Measurements from ENCODE around the gene PLXNB1. TPM values are rescaled to one million over a fixed set of nuclear protein-coding genes. Genes with fewer than 3 reads are reported as not detected.

PLXNB1 gene
- polyA plus RNA-seq, 2 of the 4 experiments (the other 2 are of a cell fraction), result 10.0 to 20.9 TPM

DNA sequence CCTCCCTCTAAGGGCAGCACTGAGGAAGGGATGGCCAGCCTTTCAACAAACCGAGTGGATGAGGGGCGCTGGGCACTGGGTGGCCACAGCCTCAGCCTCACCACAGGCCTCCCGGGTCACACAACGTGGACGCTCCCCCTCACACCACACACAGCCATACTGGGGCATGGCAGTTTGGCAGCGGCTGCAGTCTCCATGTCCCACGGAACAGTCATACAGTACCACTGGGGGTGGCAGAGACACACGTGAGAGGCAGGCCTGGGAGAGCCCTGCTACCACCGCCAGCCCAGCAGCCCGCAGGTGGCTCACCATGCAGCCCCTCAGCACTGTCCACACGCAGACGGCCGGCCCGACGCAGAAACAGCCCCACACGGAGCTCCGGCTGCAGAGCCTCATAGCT is 11.7 kb downstream of the PLXNB1 start:
- Histone ChIP-seq H3K9me3 (no peaks in the 10 kb centered on the region), H3K27ac (no peak overlapping the region), H3K4me2 (no peak overlapping the region), H3K4me1 (no peaks in the 10 kb centered on the region), H3K4me3 (no peak overlapping the region)
- DNase-seq (ENCODE audit: low read depth in 1 of 2, low spot score in 1 of 2) (no peak), FAIRE-seq (no peak), ATAC-seq (no peak)
- CTCF ChIA-PET, result interaction anchor here (31.5 kb wide), 1 partner anchor 13 kb away, joined by 488 read pairs; the partner anchor contains the start of gene PLXNB1
- WGBS (ENCODE audit: missing lambda C conversion rate), result 79% methylated on average over 8 of the region's 17 CpGs
- POLR2A ChIA-PET, result no interaction called here
- TF ChIP-seq GATA3 (IDR thresholded peaks at IDR 0.05; ENCODE audit: borderline replicate concordance) (no peak), FOXS1 (CRISPR knock-in tag; IDR thresholded peaks at IDR 0.05) (no peak), CHD2 (IDR thresholded peaks at IDR 0.05; ENCODE audit: low read length, partially characterized antibody) (no peak), TFCP2L1 (CRISPR knock-in tag; IDR thresholded peaks at IDR 0.05) (no peak), EHMT2 (IDR thresholded peaks at IDR 0.05; ENCODE audit: low read depth) (no peak), FOSL2 (IDR thresholded peaks at IDR 0.05) (no peak), FOSL2 (CRISPR knock-in tag; IDR thresholded peaks at IDR 0.05) (no peak), HEYL (CRISPR knock-in tag; IDR thresholded peaks at IDR 0.05) (no peak), HOXB5 (CRISPR knock-in tag; IDR thresholded peaks at IDR 0.05) (no peak), TP53 (CRISPR knock-in tag; IDR thresholded peaks at IDR 0.05) (no peak), RFX5 (IDR thresholded peaks at IDR 0.05) (no peak)
- TF ChIP-seq, protein P1, sequence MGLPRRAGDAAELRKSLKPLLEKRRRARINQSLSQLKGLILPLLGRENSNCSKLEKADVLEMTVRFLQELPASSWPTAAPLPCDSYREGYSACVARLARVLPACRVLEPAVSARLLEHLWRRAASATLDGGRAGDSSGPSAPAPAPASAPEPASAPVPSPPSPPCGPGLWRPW (IDR thresholded peaks at IDR 0.05), result no peak
- TF ChIP-seq, protein P2, sequence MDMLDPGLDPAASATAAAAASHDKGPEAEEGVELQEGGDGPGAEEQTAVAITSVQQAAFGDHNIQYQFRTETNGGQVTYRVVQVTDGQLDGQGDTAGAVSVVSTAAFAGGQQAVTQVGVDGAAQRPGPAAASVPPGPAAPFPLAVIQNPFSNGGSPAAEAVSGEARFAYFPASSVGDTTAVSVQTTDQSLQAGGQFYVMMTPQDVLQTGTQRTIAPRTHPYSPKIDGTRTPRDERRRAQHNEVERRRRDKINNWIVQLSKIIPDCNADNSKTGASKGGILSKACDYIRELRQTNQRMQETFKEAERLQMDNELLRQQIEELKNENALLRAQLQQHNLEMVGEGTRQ (IDR thresholded peaks at IDR 0.05), result no peak
- TF ChIP-seq, protein P3, sequence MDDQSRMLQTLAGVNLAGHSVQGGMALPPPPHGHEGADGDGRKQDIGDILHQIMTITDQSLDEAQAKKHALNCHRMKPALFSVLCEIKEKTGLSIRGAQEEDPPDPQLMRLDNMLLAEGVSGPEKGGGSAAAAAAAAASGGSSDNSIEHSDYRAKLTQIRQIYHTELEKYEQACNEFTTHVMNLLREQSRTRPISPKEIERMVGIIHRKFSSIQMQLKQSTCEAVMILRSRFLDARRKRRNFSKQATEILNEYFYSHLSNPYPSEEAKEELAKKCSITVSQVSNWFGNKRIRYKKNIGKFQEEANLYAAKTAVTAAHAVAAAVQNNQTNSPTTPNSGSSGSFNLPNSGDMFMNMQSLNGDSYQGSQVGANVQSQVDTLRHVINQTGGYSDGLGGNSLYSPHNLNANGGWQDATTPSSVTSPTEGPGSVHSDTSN (IDR thresholded peaks at IDR 0.05), result no peak

DNA sequence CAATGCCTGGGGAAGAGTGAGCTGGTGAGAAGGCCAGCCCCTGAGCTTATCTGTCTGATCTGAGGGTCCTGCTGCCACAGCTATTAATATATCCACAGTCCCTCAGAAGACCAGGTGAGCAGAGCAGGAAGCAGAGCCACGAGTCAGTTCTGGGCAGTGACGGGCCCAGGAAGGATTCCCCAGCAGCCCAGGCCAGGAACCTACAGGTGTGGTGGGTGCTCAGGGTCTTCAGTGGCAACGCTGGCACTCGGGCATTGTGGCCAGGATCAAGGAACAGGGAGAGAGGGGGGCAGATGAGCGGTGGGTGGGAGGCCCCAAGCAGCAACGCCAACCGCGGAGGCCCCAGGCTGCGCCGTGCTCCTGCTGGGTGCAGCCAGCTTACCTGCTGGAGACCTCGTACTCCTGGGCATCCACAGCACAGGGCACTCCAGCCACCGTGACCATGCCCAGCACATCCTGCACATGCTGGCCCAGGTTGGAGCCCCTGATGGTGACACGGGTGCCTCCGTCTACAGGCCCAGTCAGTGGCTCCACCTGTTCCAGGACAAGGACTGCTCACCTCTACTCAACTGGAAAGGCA is 12.3 kb downstream of the PLXNB1 start:
- H3K4me1 ChIP-seq, result no peaks in the 10 kb centered on the region
- POLR2A ChIA-PET, result no interaction called here
- FAIRE-seq (no peak), ATAC-seq (no peak), DNase-seq (ENCODE audit: low read depth in 1 of 2, low spot score in 1 of 2) (no peak)
- 100% methylated on average over 4 of the region's 14 CpGs for WGBS (ENCODE audit: missing lambda C conversion rate)
- TF ChIP-seq MAZ (IDR thresholded peaks at IDR 0.05; ENCODE audit: borderline replicate concordance, low read depth, low read length), result no peak
- no peak overlapping the region for H3K27ac ChIP-seq
- H3K4me2 ChIP-seq, result no peak overlapping the region
- H3K9me3 ChIP-seq, result no peaks in the 10 kb centered on the region
- no peak overlapping the region for H3K4me3 ChIP-seq
- CTCF ChIA-PET, result interaction anchor here (31.5 kb wide), 1 partner anchor 14 kb away, joined by 488 read pairs; the partner anchor contains the start of gene PLXNB1

DNA sequence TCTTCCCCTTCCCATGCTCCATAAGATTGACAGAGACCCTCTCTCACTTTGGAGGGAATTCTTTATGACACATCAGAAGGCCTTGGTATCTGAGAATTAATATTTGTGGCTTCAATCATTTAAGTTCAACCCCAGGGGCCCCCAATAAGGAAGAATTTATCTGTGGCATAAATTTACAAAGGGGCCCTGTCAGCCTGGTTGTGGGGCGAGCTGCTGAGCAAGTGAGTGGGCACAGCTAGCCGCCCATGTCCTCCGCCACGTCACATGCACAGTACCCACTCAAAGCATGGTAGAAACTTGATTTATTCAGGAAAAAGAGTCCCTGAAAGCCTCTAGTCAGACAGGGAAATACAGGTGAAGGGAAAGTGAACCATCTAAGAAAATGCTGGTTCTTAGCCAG is 13.3 kb downstream of the PLXNB1 start:
- Histone ChIP-seq H3K4me3 (no peak overlapping the region), H3K4me1 (no peaks in the 10 kb centered on the region), H3K9me3 (no peaks in the 10 kb centered on the region), H3K4me2 (no peak overlapping the region), H3K27ac (no peak overlapping the region)
- TF ChIP-seq SREBF2 (IDR thresholded peaks at IDR 0.05), result no peak
- TF ChIP-seq TP53 (CRISPR knock-in tag; IDR thresholded peaks at IDR 0.05), result no peak
- no peak for TF ChIP-seq GATA3 (IDR thresholded peaks at IDR 0.05; ENCODE audit: borderline replicate concordance)
- no peak for TF ChIP-seq HOXA7 (CRISPR knock-in tag; IDR thresholded peaks at IDR 0.05)
- no peak for TF ChIP-seq MAX (IDR thresholded peaks at IDR 0.05)
- TF ChIP-seq RFX5 (IDR thresholded peaks at IDR 0.05), result no peak
- TF ChIP-seq KDM5A (IDR thresholded peaks at IDR 0.05), result no peak
- POLR2A ChIA-PET, result no interaction called here
- CTCF ChIA-PET, result interaction anchor here (1.9 to 31.5 kb wide), 2 partner anchors 15 to 16 kb away, joined by 10 to 488 read pairs; partner anchors contain the start of gene PLXNB1
- no peak for DNase-seq (ENCODE audit: low read depth in 1 of 2, low spot score in 1 of 2)
- ATAC-seq, result no peak
- no peak for FAIRE-seq
- WGBS (ENCODE audit: missing lambda C conversion rate), result 92% methylated on average over 4 of the region's 4 CpGs

DNA sequence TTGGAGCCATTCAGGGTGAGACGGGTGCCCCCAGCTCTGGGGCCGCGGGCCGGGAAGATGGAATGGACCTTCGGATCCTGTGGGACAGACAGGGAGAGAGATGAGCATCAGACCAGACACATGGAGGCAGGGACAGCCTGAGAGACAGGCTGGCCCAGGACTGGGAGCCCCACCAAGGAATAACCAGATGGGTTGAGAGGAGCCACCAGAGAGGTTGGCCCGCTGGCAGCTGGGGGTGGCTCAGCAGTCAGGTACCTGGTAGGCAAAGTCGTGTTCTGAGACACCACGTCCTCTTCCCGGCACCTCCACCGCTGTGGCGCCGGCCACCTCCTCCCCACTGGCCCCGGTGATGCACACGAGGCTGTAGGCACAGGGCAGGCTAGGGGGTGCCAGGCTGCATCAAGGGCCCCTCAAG is 13.8 kb downstream of the PLXNB1 start:
- TF ChIP-seq CHD2 (IDR thresholded peaks at IDR 0.05; ENCODE audit: low read length, partially characterized antibody), result no peak
- TF ChIP-seq, protein P4, sequence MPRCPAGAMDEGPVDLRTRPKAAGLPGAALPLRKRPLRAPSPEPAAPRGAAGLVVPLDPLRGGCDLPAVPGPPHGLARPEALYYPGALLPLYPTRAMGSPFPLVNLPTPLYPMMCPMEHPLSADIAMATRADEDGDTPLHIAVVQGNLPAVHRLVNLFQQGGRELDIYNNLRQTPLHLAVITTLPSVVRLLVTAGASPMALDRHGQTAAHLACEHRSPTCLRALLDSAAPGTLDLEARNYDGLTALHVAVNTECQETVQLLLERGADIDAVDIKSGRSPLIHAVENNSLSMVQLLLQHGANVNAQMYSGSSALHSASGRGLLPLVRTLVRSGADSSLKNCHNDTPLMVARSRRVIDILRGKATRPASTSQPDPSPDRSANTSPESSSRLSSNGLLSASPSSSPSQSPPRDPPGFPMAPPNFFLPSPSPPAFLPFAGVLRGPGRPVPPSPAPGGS (IDR thresholded peaks at IDR 0.05), result no peak
- TF ChIP-seq ZC3H11A (IDR thresholded peaks at IDR 0.05), result no peak
- no peak for TF ChIP-seq GATA3 (IDR thresholded peaks at IDR 0.05; ENCODE audit: borderline replicate concordance)
- TF ChIP-seq EHF (CRISPR knock-in tag; IDR thresholded peaks at IDR 0.05), result no peak
- TF ChIP-seq CHD4 (IDR thresholded peaks at IDR 0.05; ENCODE audit: borderline replicate concordance), result no peak
- no peak for TF ChIP-seq HOXB13 (CRISPR knock-in tag; IDR thresholded peaks at IDR 0.05; ENCODE audit: low read depth)
- no peak for TF ChIP-seq RAD21 (conservative IDR thresholded peaks at IDR 0.05 in 1 of 2, IDR thresholded peaks at IDR 0.05 in 1 of 2)
- TF ChIP-seq PHF8 (IDR thresholded peaks at IDR 0.05; ENCODE audit: borderline replicate concordance, low read depth), result no peak
- TF ChIP-seq SMC3 (IDR thresholded peaks at IDR 0.05), result no peak
- TF ChIP-seq NPAS2 (CRISPR knock-in tag; IDR thresholded peaks at IDR 0.05; ENCODE audit: borderline replicate concordance), result no peak
- no peak for TF ChIP-seq RCOR1 (IDR thresholded peaks at IDR 0.05; ENCODE audit: low read depth, low read length)
- TF ChIP-seq HOXB5 (CRISPR knock-in tag; IDR thresholded peaks at IDR 0.05), result no peak
- WGBS (ENCODE audit: missing lambda C conversion rate), result 87% methylated on average over 11 of the region's 14 CpGs
- CTCF ChIA-PET, result interaction anchor here (0.6 to 31.5 kb wide), 3 partner anchors 15 to 91 kb away, joined by 3 to 488 read pairs (median 10); partner anchors contain the start of gene PLXNB1
- POLR2A ChIA-PET, result no interaction called here
- Histone ChIP-seq H3K27ac (no peak overlapping the region), H3K4me3 (no peak overlapping the region), H3K4me2 (no peak overlapping the region), H3K4me1 (no peaks in the 10 kb centered on the region), H3K9me3 (no peaks in the 10 kb centered on the region)
- no peak for DNase-seq (ENCODE audit: low read depth in 1 of 2, low spot score in 1 of 2)
- no peak for FAIRE-seq
- ATAC-seq, result no peak

All from A549 (cell line).